GM12878 (cell line): ENCODE measurements around the gene HOXC9. TPM values are rescaled to one million over a fixed set of nuclear protein-coding genes. Genes with fewer than 3 reads are reported as not detected.

Experiments used
- ATAC-seq: fragments of 200-7000 bp; cut with Tn5 transposase; 3 replicates; pipeline ENCODE4 v1.9.1; 2020; ENCODE audit warnings: mild to moderate bottlenecking, moderate library complexity
- BruUV-seq: library from RNA; stranded (reverse); fragments of 400-500 nt; replicated peaks from 2 replicates; lab custom pipeline; 2021; lab: Mats Ljungman, UMichigan
- CTCF ChIA-PET: fragments of 300-600 bp; sonication (Branson Sonifier 250); formaldehyde crosslinking; extraction: SDS; loops from one replicate; lab custom pipeline; 2021; ENCODE audit warnings: inconsistent platforms; lab: Yijun Ruan, JAX
- POLR2A ChIA-PET: fragments of 350-600 bp; formaldehyde crosslinking; extraction: SDS; loops from one replicate; lab custom pipeline; 2021; ENCODE audit warnings: inconsistent platforms; lab: Charles Lee
- RAD21 ChIA-PET: fragments of 300-600 bp; sonication (Branson Sonifier 250); formaldehyde crosslinking; loops from one replicate; lab custom pipeline; 2023; ENCODE audit warnings: antibody characterized with exemption; ENCODE audit not compliant: unreplicated experiment; lab: Charles Lee
- SMC1A ChIA-PET: fragments of 300-600 bp; sonication (Branson Sonifier 250); formaldehyde crosslinking; loops from one replicate; lab custom pipeline; 2023; ENCODE audit not compliant: unreplicated experiment, uncharacterized antibody; lab: Charles Lee
- DNase-seq: peaks from one replicate; pipeline ENCODE4 v3.0.0-alpha.2; 2011; ENCODE audit warnings: low read depth, low spot score
- FAIRE-seq: peaks from 3 replicates; lab custom pipeline; 2011; peaks lifted over from hg19 to GRCh38; lab: Jason Lieb, UNC
- H2AFZ ChIP-seq: 2 replicates; pipeline ENCODE4 v1.6.0; 2011; ENCODE audit warnings: low read depth, low read length, control low read depth; ENCODE audit not compliant: control insufficient read depth
- H3K27ac ChIP-seq: 2 replicates; pipeline ENCODE4 v1.5.1; 2011; ENCODE audit warnings: control low read depth; ENCODE audit not compliant: control insufficient read depth, insufficient read depth
- H3K27me3 ChIP-seq, 2 experiments: replicated peaks in 1 of 2; 2 replicates each; pipeline versions ENCODE4 v1.6.0 to v1.6.1; 2011; ENCODE audit warnings: low read length in 1 of 2; ENCODE audit not compliant: control insufficient read depth in 2 of 2, insufficient read depth in 2 of 2
- H3K36me3 ChIP-seq, 2 experiments: 2 replicates each; pipeline ENCODE4 v1.5.1; 2011; ENCODE audit warnings: low read length in 1 of 2; ENCODE audit not compliant: control insufficient read depth in 2 of 2, insufficient read depth in 2 of 2
- H3K4me1 ChIP-seq: 2 replicates; pipeline ENCODE4 v1.6.1; 2011; ENCODE audit warnings: mild to moderate bottlenecking, low read length, moderate library complexity, mixed read lengths; ENCODE audit not compliant: control insufficient read depth, insufficient read depth
- H3K4me2 ChIP-seq: 2 replicates; pipeline ENCODE4 v1.6.0; 2011; ENCODE audit warnings: control low read depth; ENCODE audit not compliant: control insufficient read depth, insufficient read depth
- H3K4me3 ChIP-seq: fragments of 200-600 bp; sonication (generic); 2 replicates; pipeline ENCODE4 v1.5.1; 2016
- H3K79me2 ChIP-seq: 2 replicates; pipeline ENCODE4 v1.6.0; 2011; ENCODE audit warnings: low read length; ENCODE audit not compliant: control insufficient read depth, insufficient read depth
- H3K9ac ChIP-seq: 2 replicates; pipeline ENCODE4 v1.8.0; 2011; ENCODE audit warnings: low read length, control low read depth, mixed read lengths; ENCODE audit not compliant: control insufficient read depth, insufficient read depth
- H3K9me3 ChIP-seq: replicated peaks from 3 replicates; pipeline ENCODE4 v1.5.1; 2011; ENCODE audit warnings: mild to moderate bottlenecking, low read length; ENCODE audit not compliant: control insufficient read depth, insufficient read depth
- H4K20me1 ChIP-seq: 2 replicates; pipeline ENCODE4 v1.6.0; 2011; ENCODE audit not compliant: control insufficient read depth, insufficient read depth
- CEBPB ChIP-seq, 2 experiments: fragments of 150-350 bp in 1 of 2; IDR thresholded peaks; 2 replicates each; pipeline ENCODE4 v1.6.1; 2012 to 2014; ENCODE audit warnings: low read depth in 2 of 2, low read length in 2 of 2, borderline replicate concordance in 1 of 2, inconsistent platforms in 1 of 2
- CEBPZ ChIP-seq: fragments of 150-350 bp; IDR thresholded peaks from 2 replicates; pipeline ENCODE4 v1.6.1; 2016; ENCODE audit warnings: low read depth, low read length
- CREM ChIP-seq: IDR thresholded peaks from 2 replicates; pipeline ENCODE4 v1.6.1; 2014; ENCODE audit warnings: antibody characterized with exemption, low read depth
- EZH2 ChIP-seq: IDR thresholded peaks from 2 replicates; pipeline ENCODE4 v1.6.1; 2012; ENCODE audit warnings: low read depth, mild to moderate bottlenecking, control low read depth, inconsistent platforms, low read length, borderline replicate concordance; ENCODE audit not compliant: control insufficient read depth
- HSF1 ChIP-seq: fragments of 150-350 bp; IDR thresholded peaks from 2 replicates; pipeline ENCODE4 v1.6.1; 2014; ENCODE audit warnings: mild to moderate bottlenecking, low read depth, low read length
- RAD51 ChIP-seq: fragments of 450-650 bp; IDR thresholded peaks from 2 replicates; pipeline ENCODE4 v1.6.1; 2016; ENCODE audit warnings: moderate library complexity, mild to moderate bottlenecking, inconsistent platforms
- ZBTB40 ChIP-seq: fragments of 450-650 bp; IDR thresholded peaks from 2 replicates; pipeline ENCODE4 v1.6.1; 2016; ENCODE audit warnings: mild to moderate bottlenecking, moderate library complexity, borderline replicate concordance
- WGBS: methylation state at CpG from one replicate; pipeline ENCODE4 v1.1.6; 2016; ENCODE audit warnings: low lambda C conversion rate; ENCODE audit not compliant: insufficient replicate concordance, insufficient coverage; ENCODE audit errors: missing lambda C conversion rate; 5-methylcytosine and 5-hydroxymethylcytosine counted together
- in situ Hi-C: fragments of 300-500 bp; cut with MboI; formaldehyde crosslinking; loops from 9 replicates; pipeline ENCODE4 v1.14.3; 2018; ENCODE audit warnings: mixed read lengths
- intact Hi-C: fragments of 100-400 bp; cut with micrococcal nuclease; formaldehyde crosslinking; loops from one replicate; pipeline ENCODE4 v1.14.2; 2022; ENCODE audit not compliant: unreplicated experiment
- polyA plus RNA-seq, 11 experiments: library from polyadenylated mRNA; depleted of rRNA in 4 of 11; unstranded in 6 of 11; stranded (reverse) in 5 of 11; fragments of >200 nt; fragmentation: Nextera tagmentation in 4 of 11; fragmentation: Illumina TruSeq in 1 of 11; extraction: Ambion mirVana in 4 of 11; extraction: Trizol in 1 of 11; gene quantifications; 1 replicate in 1 of 11; 2 replicates in 10 of 11; pipeline versions ENCODE4 v1.2.1 to v1.2.3, GENCODE V29; 2011 to 2016; ENCODE audit warnings: inconsistent platforms in 2 of 11, missing spikeins in 2 of 11, low read depth in 1 of 11
- total RNA-seq, 4 experiments: library from RNA; depleted of rRNA in 3 of 4; stranded (reverse); fragments of >200 nt in 3 of 4; fragmentation: Illumina TruSeq in 1 of 4; extraction: Trizol in 1 of 4; gene quantifications; 2 replicates each; pipeline versions ENCODE4 v1.2.1 to v1.2.3, GENCODE V29; 2013 to 2021

Gene HOXC9
- total and polyA plus RNA-seq, 10 of the 15 experiments (the other 5 are each of a cell fraction or from before 2014, with no cell fraction given), result not detected

GRCh38 chr12:53995378-53996239, 4.4 kb upstream of the HOXC9 start (continued):
- 0 out of 2 replicates have a peak, but pooled peaks have one; percentile 20 for TF ChIP-seq ZBTB40

GRCh38 chr12:53996240-53997203, 3.4 kb upstream of the HOXC9 start:
- no peaks in the 10 kb centered on the region for H4K20me1 ChIP-seq
- H3K4me2 ChIP-seq, result peak overlapping the region; percentile 85
- WGBS, result 40% methylated on average over 29 of the region's 29 CpGs
- peak overlapping the region; percentile 30; the same call in 1 of the 2 replicates for H3K9ac ChIP-seq
- H2AFZ ChIP-seq, result peak overlapping the region; percentile 38; the same call in 1 of the 2 replicates
- ChIA-PET CTCF (interaction anchor here (0.8 to 4.2 kb wide), 7 partner anchors 9 to 211 kb away, joined by 3 to 20 read pairs (median 6); partner anchors contain the start of genes HOXC10 and SMUG1), SMC1A (interaction anchor here (0.9 to 1.7 kb wide), 9 partner anchors 9 to 232 kb away, joined by 3 to 7 read pairs (median 4); partner anchors contain the start of genes HOXC10 and SMUG1), RAD21 (interaction anchor here (0.9 to 1.0 kb wide), 2 partner anchors 9 to 57 kb away, joined by 3 read pairs; partner anchors contain the start of gene HOXC4), POLR2A (interaction anchor here (0.9 to 1.3 kb wide), 2 partner anchors 10 to 36 kb away, joined by 3 to 4 read pairs; no protein-coding TSS in a partner anchor)
- no peak overlapping the region for H3K27ac ChIP-seq
- H3K9me3 ChIP-seq, result no peaks in the 10 kb centered on the region
- no peaks in the 10 kb centered on the region for H3K79me2 ChIP-seq
- no peaks in the 10 kb centered on the region for H3K36me3 ChIP-seq
- DNase-seq (no peak), ATAC-seq (peak; percentile 21), FAIRE-seq (peak; percentile 31)
- intact Hi-C loops (no loop called here), in situ Hi-C loops (no loop called here)
- peak overlapping the region; percentile 54 for H3K4me3 ChIP-seq
- peaks cover 7% of the 10 kb centered on the region for H3K4me1 ChIP-seq
- BruUV-seq, result no TSS peak
- H3K27me3 ChIP-seq, result peaks cover 27 to 50% of the 10 kb centered on the region in 2 experiments
- TF ChIP-seq CREM, result no peak
- 0 out of 2 replicates have a peak, but pooled peaks have one; percentile 18 for TF ChIP-seq EZH2
- no peak for TF ChIP-seq CEBPB (IDR thresholded peaks at IDR 0.05; ENCODE audit: borderline replicate concordance in 1 of 2, low read depth in 2 of 2, low read length in 2 of 2)
- TF ChIP-seq CEBPZ, result no peak
- TF ChIP-seq HSF1, result no peak
- TF ChIP-seq RAD51, result no peak
